ENCODE results near the gene TST. TPM values are rescaled to one million over a fixed set of nuclear protein-coding genes. Genes with fewer than 3 reads are reported as not detected.

TST gene
- total and polyA plus RNA-seq, 10 of the 15 experiments (the other 5 are each of a cell fraction or from before 2014, with no cell fraction given), result 2.4 to 24.6 (median 10.4) TPM

DNA sequence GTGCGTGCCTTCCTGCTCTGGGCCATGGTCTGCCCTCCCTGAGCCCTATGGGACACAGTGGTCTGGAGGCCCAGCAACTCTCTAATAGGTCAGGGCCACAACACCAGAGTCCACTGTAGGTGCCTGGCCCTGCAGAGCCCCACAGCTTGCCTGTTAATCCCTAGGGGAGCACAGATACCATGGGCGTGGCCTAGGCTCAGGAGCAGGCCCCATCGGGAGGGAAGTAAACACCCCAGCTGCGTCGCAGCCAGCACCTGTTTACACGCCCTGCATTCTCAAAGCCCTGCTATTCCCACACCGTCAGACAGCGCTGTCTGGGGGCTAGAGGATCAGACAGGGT is 34.8 kb upstream of the TST start:
- no TSS peak for BruUV-seq (replicated peaks)
- Histone ChIP-seq H3K9ac (ENCODE audit: control insufficient read depth, insufficient read depth, low read length) (no peak overlapping the region), H3K4me1 (ENCODE audit: control insufficient read depth, insufficient read depth, low read length) (no peaks in the 10 kb centered on the region), H4K20me1 (ENCODE audit: control insufficient read depth, insufficient read depth) (no peaks in the 10 kb centered on the region), H3K27me3 (replicated peaks in 1 of 2; ENCODE audit: control insufficient read depth in 2 of 2, insufficient read depth in 2 of 2, low read length in 1 of 2) (no peaks in the 10 kb centered on the region), H3K27ac (ENCODE audit: control insufficient read depth, insufficient read depth) (no peak overlapping the region), H3K36me3 (ENCODE audit: control insufficient read depth in 2 of 2, insufficient read depth in 2 of 2, low read length in 1 of 2) (peaks cover 0 to 2% of the 10 kb centered on the region in 2 experiments; a peak in 2 of 4 replicates), H3K9me3 (replicated peaks; ENCODE audit: control insufficient read depth, insufficient read depth, low read length) (no peaks in the 10 kb centered on the region), H3K79me2 (ENCODE audit: control insufficient read depth, insufficient read depth, low read length) (no peaks in the 10 kb centered on the region), H2AFZ (ENCODE audit: control insufficient read depth, low read depth, low read length) (no peak overlapping the region), H3K4me3 (no peak overlapping the region), H3K4me2 (ENCODE audit: control insufficient read depth, insufficient read depth) (no peak overlapping the region)
- ChIA-PET CTCF (interaction anchor here (0.7 to 2.0 kb wide), 2 partner anchors 8 to 10 kb away, joined by 3 to 4 read pairs; no protein-coding TSS in a partner anchor), POLR2A (interaction anchor here (0.6 kb wide), 1 partner anchor 91 kb away, joined by 4 read pairs; no protein-coding TSS in a partner anchor), SMC1A (ENCODE audit: uncharacterized antibody, unreplicated experiment) (no interaction called here), RAD21 (ENCODE audit: unreplicated experiment) (interaction anchor here (0.9 to 1.4 kb wide), 2 partner anchors 9 to 146 kb away, joined by 3 read pairs; no protein-coding TSS in a partner anchor)
- in situ Hi-C loops (cut with MboI) (no loop called here), intact Hi-C loops (cut with micrococcal nuclease; ENCODE audit: unreplicated experiment) (no loop called here)
- WGBS (ENCODE audit: insufficient coverage, insufficient replicate concordance, low lambda C conversion rate, missing lambda C conversion rate), result 37% methylated on average over 8 of the region's 8 CpGs
- ATAC-seq (no peak), DNase-seq (ENCODE audit: low read depth, low spot score) (no peak), FAIRE-seq (no peak)
- no peak for TF ChIP-seq SMC3 (IDR thresholded peaks at IDR 0.05; ENCODE audit: borderline replicate concordance, low read length)
- TF ChIP-seq MEF2B (IDR thresholded peaks at IDR 0.05; ENCODE audit: partially characterized antibody, poor library complexity, severe bottlenecking), result no peak
- TF ChIP-seq HCFC1 (IDR thresholded peaks at IDR 0.05; ENCODE audit: low read length), result no peak
- TF ChIP-seq, protein P1, sequence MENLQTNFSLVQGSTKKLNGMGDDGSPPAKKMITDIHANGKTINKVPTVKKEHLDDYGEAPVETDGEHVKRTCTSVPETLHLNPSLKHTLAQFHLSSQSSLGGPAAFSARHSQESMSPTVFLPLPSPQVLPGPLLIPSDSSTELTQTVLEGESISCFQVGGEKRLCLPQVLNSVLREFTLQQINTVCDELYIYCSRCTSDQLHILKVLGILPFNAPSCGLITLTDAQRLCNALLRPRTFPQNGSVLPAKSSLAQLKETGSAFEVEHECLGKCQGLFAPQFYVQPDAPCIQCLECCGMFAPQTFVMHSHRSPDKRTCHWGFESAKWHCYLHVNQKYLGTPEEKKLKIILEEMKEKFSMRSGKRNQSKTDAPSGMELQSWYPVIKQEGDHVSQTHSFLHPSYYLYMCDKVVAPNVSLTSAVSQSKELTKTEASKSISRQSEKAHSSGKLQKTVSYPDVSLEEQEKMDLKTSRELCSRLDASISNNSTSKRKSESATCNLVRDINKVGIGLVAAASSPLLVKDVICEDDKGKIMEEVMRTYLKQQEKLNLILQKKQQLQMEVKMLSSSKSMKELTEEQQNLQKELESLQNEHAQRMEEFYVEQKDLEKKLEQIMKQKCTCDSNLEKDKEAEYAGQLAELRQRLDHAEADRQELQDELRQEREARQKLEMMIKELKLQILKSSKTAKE (IDR thresholded peaks at IDR 0.05; ENCODE audit: low read depth, poor library complexity, severe bottlenecking), result no peak
- no peak for TF ChIP-seq SRF (IDR thresholded peaks at IDR 0.05; ENCODE audit: low read depth in 2 of 2, low read length in 2 of 2)
- TF ChIP-seq, protein P2, sequence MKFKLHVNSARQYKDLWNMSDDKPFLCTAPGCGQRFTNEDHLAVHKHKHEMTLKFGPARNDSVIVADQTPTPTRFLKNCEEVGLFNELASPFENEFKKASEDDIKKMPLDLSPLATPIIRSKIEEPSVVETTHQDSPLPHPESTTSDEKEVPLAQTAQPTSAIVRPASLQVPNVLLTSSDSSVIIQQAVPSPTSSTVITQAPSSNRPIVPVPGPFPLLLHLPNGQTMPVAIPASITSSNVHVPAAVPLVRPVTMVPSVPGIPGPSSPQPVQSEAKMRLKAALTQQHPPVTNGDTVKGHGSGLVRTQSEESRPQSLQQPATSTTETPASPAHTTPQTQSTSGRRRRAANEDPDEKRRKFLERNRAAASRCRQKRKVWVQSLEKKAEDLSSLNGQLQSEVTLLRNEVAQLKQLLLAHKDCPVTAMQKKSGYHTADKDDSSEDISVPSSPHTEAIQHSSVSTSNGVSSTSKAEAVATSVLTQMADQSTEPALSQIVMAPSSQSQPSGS (IDR thresholded peaks at IDR 0.05; ENCODE audit: low read length), result no peak
- no peak for TF ChIP-seq ZSCAN29 (IDR thresholded peaks at IDR 0.05)
- TF ChIP-seq, protein P3, sequence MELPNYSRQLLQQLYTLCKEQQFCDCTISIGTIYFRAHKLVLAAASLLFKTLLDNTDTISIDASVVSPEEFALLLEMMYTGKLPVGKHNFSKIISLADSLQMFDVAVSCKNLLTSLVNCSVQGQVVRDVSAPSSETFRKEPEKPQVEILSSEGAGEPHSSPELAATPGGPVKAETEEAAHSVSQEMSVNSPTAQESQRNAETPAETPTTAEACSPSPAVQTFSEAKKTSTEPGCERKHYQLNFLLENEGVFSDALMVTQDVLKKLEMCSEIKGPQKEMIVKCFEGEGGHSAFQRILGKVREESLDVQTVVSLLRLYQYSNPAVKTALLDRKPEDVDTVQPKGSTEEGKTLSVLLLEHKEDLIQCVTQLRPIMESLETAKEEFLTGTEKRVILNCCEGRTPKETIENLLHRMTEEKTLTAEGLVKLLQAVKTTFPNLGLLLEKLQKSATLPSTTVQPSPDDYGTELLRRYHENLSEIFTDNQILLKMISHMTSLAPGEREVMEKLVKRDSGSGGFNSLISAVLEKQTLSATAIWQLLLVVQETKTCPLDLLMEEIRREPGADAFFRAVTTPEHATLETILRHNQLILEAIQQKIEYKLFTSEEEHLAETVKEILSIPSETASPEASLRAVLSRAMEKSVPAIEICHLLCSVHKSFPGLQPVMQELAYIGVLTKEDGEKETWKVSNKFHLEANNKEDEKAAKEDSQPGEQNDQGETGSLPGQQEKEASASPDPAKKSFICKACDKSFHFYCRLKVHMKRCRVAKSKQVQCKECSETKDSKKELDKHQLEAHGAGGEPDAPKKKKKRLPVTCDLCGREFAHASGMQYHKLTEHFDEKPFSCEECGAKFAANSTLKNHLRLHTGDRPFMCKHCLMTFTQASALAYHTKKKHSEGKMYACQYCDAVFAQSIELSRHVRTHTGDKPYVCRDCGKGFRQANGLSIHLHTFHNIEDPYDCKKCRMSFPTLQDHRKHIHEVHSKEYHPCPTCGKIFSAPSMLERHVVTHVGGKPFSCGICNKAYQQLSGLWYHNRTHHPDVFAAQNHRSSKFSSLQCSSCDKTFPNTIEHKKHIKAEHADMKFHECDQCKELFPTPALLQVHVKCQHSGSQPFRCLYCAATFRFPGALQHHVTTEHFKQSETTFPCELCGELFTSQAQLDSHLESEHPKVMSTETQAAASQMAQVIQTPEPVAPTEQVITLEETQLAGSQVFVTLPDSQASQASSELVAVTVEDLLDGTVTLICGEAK (IDR thresholded peaks at IDR 0.05; ENCODE audit: borderline replicate concordance), result no peak
- no peak for TF ChIP-seq FOS (IDR thresholded peaks at IDR 0.05; ENCODE audit: borderline replicate concordance, extremely low read depth, insufficient read length)
- TF ChIP-seq EGR1 (IDR thresholded peaks at IDR 0.05; ENCODE audit: borderline replicate concordance in 1 of 2, low read depth in 2 of 2, low read length in 2 of 2), result no peak
- TF ChIP-seq NBN (IDR thresholded peaks at IDR 0.05), result no peak
- no peak for TF ChIP-seq RELA (IDR thresholded peaks at IDR 0.05; ENCODE audit: borderline replicate concordance, partially characterized antibody)
- no peak for TF ChIP-seq BHLHE40 (IDR thresholded peaks at IDR 0.05; ENCODE audit: borderline replicate concordance in 1 of 2, low read depth in 2 of 2, low read length in 1 of 2)
- TF ChIP-seq ESRRA (IDR thresholded peaks at IDR 0.05; ENCODE audit: low read length), result no peak
- no peak for TF ChIP-seq CREM (IDR thresholded peaks at IDR 0.05; ENCODE audit: low read depth)
- TF ChIP-seq MTA3 (IDR thresholded peaks at IDR 0.05; ENCODE audit: borderline replicate concordance, low read length), result no peak
